SU-DHL-6 (cell line): ENCODE measurements around the gene ABCE1.
A peak's percentile ranks its signal among the peaks of the same experiment; 100 is the strongest.

Experiments used
- H2AFZ ChIP-seq: fragments of 200-600 bp; sonication (generic); 2 replicates; pipeline ENCODE4 v1.6.1; 2014; ENCODE audit warnings: low read depth, mild to moderate bottlenecking, moderate library complexity, mixed read lengths, antibody characterized with exemption, low read length; ENCODE audit not compliant: severe bottlenecking
- H3F3A ChIP-seq: fragments of 200-600 bp; shearing (Covaris generic); 2 replicates; pipeline ENCODE4 v1.6.0; 2016; ENCODE audit warnings: antibody characterized with exemption, mild to moderate bottlenecking; ENCODE audit not compliant: insufficient read depth
- H3K27ac ChIP-seq: fragments of 200-600 bp; sonication (generic); 2 replicates; pipeline ENCODE4 v1.5.1; 2016; ENCODE audit warnings: low read depth, mild to moderate bottlenecking, low read length, moderate library complexity, mixed read lengths
- H3K27me3 ChIP-seq: fragments of 200-600 bp; sonication (generic), shearing (Covaris generic); 2 replicates; pipeline ENCODE4 v1.6.0; 2014; ENCODE audit warnings: mild to moderate bottlenecking, low read length
- H3K36me3 ChIP-seq: fragments of 200-600 bp; sonication (generic); 2 replicates; pipeline ENCODE4 v1.6.1; 2014; ENCODE audit warnings: mild to moderate bottlenecking, low read length, mixed read lengths
- H3K4me2 ChIP-seq: fragments of 300-600, 200-600 bp; shearing (Covaris generic), sonication (generic); 2 replicates; pipeline ENCODE4 v1.6.0; 2014; ENCODE audit warnings: low read length, low read depth, mild to moderate bottlenecking; ENCODE audit not compliant: poor library complexity, severe bottlenecking
- H3K4me3 ChIP-seq: fragments of 200-600 bp; sonication (generic); 2 replicates; pipeline ENCODE4 v1.5.1; 2014; ENCODE audit warnings: antibody characterized with exemption, low read length, mild to moderate bottlenecking, mixed read lengths; ENCODE audit not compliant: insufficient read depth, poor library complexity, severe bottlenecking
- H3K79me2 ChIP-seq: fragments of 200-600 bp; sonication (generic); 2 replicates; pipeline ENCODE4 v1.6.1; 2014; ENCODE audit warnings: mild to moderate bottlenecking, low read length, moderate library complexity; ENCODE audit not compliant: insufficient read depth
- H3K9ac ChIP-seq: fragments of 200-600 bp; sonication (generic); 2 replicates; pipeline ENCODE4 v1.7.0; 2014; ENCODE audit warnings: mild to moderate bottlenecking, low read length
- H3K9me2 ChIP-seq: fragments of 200-600 bp; sonication (generic); replicated peaks from 2 replicates; pipeline ENCODE4 v1.6.1; 2014; ENCODE audit warnings: low read length; ENCODE audit not compliant: insufficient read depth
- H3K9me3 ChIP-seq: fragments of 200-600 bp; sonication (generic); 2 replicates; pipeline ENCODE4 v1.6.1; 2014; ENCODE audit warnings: low read length, mixed read lengths; ENCODE audit not compliant: insufficient read depth
- H4K20me1 ChIP-seq: fragments of 200-600 bp; sonication (generic); 2 replicates; pipeline ENCODE4 v1.6.1; 2014; ENCODE audit warnings: low read depth, mild to moderate bottlenecking, antibody characterized with exemption, low read length, moderate library complexity, mixed read lengths
- EZH2phosphoT487 ChIP-seq: fragments of 200-600 bp; sonication (generic), shearing (Covaris generic); conservative IDR thresholded peaks from 2 replicates; pipeline ENCODE4 v1.6.1; 2018; ENCODE audit warnings: mild to moderate bottlenecking, antibody characterized with exemption, low read length, moderate library complexity, mixed read lengths
- TF ChIP-seq, protein P1 (sequence below): fragments of 200-600 bp; sonication (generic); IDR thresholded peaks from one replicate; pipeline ENCODE4 v1.5.1; 2017; ENCODE audit warnings: antibody characterized with exemption, mild to moderate bottlenecking, low read length, moderate library complexity; ENCODE audit not compliant: insufficient read depth, poor library complexity, severe bottlenecking

ABCE1 gene

DNA sequence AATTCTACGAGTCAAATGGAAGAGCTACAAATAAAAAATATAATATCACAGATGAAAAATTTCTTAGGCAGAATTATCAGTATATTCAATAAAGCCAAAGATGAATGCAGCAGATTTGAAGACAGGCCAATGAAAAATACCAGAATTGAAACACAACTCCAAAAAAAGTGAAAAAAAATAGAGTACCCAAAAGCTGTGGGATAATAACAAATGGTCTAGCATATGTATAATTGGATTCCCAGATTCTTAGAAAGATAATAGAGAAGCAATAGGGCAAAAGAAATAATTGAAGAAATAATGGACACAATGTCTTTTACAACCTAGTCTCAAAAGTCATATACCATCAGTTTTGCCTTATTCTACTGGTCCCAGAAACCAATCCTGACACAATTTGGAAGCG lies 4.5 kb upstream of the ABCE1 start:
- no peak overlapping the region for H3K27ac ChIP-seq
- H3K4me2 ChIP-seq = no peak overlapping the region
- H4K20me1 ChIP-seq = no peaks in the 10 kb centered on the region
- H3K79me2 ChIP-seq = peaks cover 65% of the 10 kb centered on the region
- no peak overlapping the region for H3K9ac ChIP-seq
- no peak for TF ChIP-seq EZH2phosphoT487
- TF ChIP-seq, protein P1, sequence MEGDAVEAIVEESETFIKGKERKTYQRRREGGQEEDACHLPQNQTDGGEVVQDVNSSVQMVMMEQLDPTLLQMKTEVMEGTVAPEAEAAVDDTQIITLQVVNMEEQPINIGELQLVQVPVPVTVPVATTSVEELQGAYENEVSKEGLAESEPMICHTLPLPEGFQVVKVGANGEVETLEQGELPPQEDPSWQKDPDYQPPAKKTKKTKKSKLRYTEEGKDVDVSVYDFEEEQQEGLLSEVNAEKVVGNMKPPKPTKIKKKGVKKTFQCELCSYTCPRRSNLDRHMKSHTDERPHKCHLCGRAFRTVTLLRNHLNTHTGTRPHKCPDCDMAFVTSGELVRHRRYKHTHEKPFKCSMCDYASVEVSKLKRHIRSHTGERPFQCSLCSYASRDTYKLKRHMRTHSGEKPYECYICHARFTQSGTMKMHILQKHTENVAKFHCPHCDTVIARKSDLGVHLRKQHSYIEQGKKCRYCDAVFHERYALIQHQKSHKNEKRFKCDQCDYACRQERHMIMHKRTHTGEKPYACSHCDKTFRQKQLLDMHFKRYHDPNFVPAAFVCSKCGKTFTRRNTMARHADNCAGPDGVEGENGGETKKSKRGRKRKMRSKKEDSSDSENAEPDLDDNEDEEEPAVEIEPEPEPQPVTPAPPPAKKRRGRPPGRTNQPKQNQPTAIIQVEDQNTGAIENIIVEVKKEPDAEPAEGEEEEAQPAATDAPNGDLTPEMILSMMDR = no peak
- no peaks in the 10 kb centered on the region for H3K9me3 ChIP-seq
- no peak overlapping the region for H2AFZ ChIP-seq
- H3K4me3 ChIP-seq = no peak overlapping the region
- peaks cover 43% of the 10 kb centered on the region for H3K36me3 ChIP-seq
- H3K27me3 ChIP-seq = no peaks in the 10 kb centered on the region
- no peaks in the 10 kb centered on the region for H3K9me2 ChIP-seq
- H3F3A ChIP-seq = 0 out of 2 replicates have a peak, but pooled peaks cover 4% of the 10 kb centered on the region

DNA sequence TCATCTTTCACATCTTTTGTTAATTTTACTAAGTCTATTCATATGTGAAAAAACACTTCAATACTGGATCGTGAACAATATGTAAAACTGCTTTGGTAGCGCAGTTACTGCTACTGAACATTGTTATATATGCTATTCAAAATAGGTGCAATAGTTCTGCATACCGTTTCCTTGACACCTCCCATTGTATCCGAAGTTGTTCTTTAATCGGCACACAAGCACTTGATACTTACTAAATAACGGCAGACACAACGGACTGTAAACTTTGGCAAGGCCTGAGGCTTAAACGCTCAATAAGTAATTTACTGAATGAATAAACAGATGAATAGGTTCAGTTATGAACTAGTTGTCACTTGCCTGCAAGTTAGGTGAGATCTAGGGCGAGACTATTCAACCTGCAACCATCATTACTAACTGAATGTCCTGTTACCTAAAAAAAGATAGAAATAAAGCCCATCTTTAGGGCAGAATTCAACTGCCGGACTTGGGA lies 735 bp upstream of the ABCE1 start:
- H3K36me3 ChIP-seq = peaks cover 24% of the 10 kb centered on the region
- H3K9ac ChIP-seq = peak overlapping the region; percentile 82
- no peaks in the 10 kb centered on the region for H3K27me3 ChIP-seq
- no peaks in the 10 kb centered on the region for H3K9me2 ChIP-seq
- H3K9me3 ChIP-seq = no peaks in the 10 kb centered on the region
- no peaks in the 10 kb centered on the region for H3F3A ChIP-seq
- peak overlapping the region; percentile 52 for H2AFZ ChIP-seq
- H4K20me1 ChIP-seq = peaks cover 24% of the 10 kb centered on the region; the same call in 1 of the 2 replicates
- no peak for TF ChIP-seq EZH2phosphoT487
- TF ChIP-seq, protein P1 = no peak
- H3K79me2 ChIP-seq = peaks cover 86% of the 10 kb centered on the region
- H3K4me3 ChIP-seq = peak overlapping the region; percentile 85
- H3K27ac ChIP-seq = peak overlapping the region; percentile 59
- peak overlapping the region; percentile 97 for H3K4me2 ChIP-seq

DNA sequence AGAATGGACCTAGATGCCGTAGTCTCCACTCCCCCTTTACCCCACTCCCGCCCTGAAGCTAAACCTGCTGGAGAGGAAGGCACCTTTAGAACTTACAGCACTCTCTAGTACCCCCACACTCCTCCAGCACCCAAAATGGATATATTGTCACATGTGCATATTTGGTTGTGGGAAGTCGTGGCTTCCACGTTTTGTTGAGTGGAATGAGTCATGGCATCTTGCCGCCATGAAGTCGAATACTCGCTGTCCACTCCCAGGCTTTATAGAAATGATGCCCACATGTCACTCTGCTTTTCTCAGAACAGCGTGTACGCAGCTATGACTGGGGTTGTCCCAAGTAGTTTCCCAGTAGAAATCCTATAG lies 545 bp downstream of the ABCE1 start:
- Histone ChIP-seq H3K4me2 (peak overlapping the region; percentile 97), H3K27ac (peak overlapping the region; percentile 59), H3K79me2 (peaks cover 87% of the 10 kb centered on the region), H4K20me1 (peaks cover 26% of the 10 kb centered on the region; the same call in 1 of the 2 replicates), H2AFZ (peak overlapping the region; percentile 52), H3K36me3 (peaks cover 18% of the 10 kb centered on the region), H3K27me3 (no peaks in the 10 kb centered on the region), H3K4me3 (peak overlapping the region; percentile 85), H3F3A (no peaks in the 10 kb centered on the region), H3K9ac (peak overlapping the region; percentile 82), H3K9me2 (no peaks in the 10 kb centered on the region), H3K9me3 (no peaks in the 10 kb centered on the region)
- TF ChIP-seq EZH2phosphoT487 = no peak
- TF ChIP-seq, protein P1 = no peak
